Suppressor macrophage (primary cell): ENCODE results near the gene DNAH17.

Experiments
- DNase-seq, 4 experiments: peaks; one replicate each; pipeline ENCODE4 v3.0.0-alpha.2; 2020 to 2022

DNAH17 gene

DNA sequence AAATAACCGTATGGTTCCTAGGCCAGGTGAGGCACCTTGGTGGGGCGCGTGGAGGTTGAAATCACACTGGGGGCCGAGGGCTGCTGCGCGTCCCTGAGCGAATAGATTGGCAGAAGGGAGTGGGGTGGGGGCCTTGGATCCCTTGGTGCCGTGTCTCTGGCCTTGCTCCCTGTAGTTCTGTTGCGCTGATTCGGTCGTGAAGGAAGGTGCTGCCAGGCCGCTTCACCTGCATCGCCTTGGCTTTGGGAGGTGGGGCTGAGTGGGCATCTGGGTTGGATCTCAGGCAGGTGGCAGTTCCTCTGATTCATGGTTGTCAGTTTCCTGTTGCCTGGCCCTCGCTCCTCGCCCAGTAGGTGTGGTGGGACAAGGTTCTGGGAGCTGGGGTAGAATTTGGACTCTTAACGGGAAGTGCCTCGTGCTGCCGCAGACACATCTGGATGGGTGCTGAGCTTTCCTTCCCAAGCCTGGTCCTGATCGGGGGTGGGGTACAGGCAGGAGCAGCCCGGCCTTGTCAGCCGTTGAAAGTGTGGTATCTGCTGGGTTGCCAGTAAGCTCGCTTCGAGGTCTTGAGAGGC lies 168.6 kb downstream of the DNAH17 start:
- DNase-seq = no peak

- peak; percentile 46 to 70 (median 58) for DNase-seq
Measured at GRCh38 chr17:78407387-78408000, 169.7 kb downstream of the DNAH17 start.

DNA sequence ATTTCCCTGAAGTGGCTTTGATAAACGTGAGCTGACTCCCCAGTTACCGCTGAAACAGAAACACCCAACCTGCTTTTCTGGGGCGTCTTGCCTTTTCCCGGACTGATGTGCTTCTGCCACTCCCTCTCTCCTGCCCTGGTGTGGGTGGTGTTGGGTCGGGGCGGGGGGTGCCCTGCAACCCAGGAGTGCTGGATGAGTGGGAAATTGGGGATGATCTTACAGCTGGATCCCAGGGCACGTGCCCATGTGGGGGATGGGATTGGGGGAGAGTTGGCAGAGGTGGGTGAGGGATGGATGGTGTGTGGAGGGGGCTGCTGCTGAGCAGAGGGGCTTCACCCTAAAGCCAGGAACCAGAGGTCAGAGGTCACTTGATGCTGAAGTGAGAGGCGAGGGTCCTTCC lies 170.3 kb downstream of the DNAH17 start:
- no peak for DNase-seq

DNA sequence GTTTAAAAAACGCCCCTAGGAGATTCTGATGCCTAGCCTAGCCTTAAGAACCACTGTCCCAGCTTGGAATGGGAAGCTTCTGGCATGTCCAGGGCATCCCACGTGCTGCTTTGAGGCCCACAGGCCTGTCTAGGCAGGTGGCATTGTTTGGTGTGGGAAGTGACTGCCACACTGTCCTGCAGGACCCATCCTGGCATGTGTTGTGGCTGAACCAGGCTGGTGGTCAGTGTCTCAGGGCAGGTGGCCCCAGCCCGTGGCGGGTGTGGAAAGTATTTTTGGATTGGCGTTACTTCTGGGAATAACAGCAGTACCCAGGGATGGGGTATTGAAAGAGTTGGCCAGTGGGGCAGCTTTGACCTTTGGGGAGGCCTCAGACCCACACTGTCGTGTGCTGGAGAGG lies 170.8 kb downstream of the DNAH17 start:
- no peak for DNase-seq

GRCh38 chr17:78403822-78404221 lies 173.4 kb downstream of the DNAH17 start:
- DNase-seq = no peak

DNA sequence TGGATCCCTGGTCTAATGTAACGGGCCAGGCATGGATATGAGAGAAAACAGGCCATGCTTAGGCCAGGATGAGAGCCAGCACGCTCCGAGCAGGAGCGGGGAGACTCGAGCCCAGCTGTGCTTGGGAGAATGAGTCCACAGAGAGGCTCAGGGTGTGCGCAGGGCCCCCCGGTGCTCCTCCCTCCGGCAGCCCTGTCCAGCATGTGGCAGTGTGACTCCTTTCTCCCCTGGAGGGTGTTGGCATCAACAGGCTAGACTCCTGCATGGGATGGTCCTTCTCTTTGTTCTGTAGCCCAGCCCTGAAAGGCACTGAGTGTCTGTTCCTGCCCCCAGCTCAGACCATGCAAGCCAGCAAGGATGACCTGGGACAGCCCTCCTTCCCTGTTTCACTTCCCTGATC lies 175.3 kb downstream of the DNAH17 start:
- DNase-seq = peak in 1 of 4 experiments; percentile 23

- DNase-seq = no peak
Measured at GRCh38 chr17:78401246-78401645, 175.9 kb downstream of the DNAH17 start.

GRCh38 chr17:78400581-78401240 lies 176.5 kb downstream of the DNAH17 start:
- peak in 1 of 4 experiments; percentile 17 for DNase-seq

GRCh38 chr17:78399693-78400144 lies 177.5 kb downstream of the DNAH17 start:
- no peak for DNase-seq

DNA sequence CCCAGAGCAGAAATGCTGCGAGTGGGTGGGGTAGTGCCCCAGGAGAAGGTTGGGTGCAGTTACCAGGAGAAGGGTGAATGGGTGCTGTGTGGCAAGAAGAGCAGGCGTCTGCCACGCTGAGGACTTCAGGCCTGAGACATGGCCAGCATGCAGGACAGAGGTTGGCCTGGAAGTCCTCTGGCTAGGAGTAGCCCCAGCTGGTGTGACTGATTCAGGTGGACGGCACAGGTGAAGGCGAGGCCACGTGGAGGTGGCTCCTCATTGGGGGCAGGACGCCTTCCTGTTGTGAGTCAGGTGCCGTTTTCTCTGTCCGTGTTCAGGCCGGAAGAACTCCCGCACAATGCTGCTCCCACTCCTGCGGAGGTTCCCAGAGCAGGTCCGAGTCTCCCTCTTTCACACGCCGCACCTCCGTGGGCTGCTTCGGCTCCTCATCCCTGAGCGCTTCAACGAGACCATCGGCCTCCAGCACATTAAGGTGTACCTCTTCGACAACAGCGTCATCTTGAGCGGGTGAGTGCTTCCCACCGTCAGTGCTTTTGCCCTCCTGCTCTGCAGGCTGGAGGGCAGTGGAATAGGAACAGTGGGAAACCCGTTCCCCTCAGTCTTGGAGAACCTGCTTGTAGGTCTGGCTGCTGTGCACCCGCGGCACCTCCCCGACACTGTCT lies 178.0 kb downstream of the DNAH17 start:
- DNase-seq = no peak

DNA sequence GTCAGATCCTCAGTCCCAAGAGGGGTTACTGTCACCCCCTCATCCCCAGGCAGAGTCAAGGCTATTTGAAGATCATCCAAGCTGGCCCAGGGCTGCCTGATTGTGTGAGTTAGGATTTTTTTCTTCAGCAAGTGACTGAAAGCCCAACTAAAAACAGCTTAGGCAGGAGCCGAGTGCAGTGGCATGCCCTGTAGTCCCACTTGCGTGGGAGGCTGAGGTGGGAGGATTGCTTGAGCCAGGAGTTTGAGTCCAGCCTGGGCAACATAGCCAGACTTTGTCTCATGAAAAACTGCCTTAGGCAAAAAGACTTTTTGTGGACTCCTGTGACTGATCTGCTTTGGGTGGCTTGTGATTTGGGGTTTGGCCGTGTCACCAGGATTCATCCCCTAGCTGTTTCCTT lies 178.8 kb downstream of the DNAH17 start:
- peak in 1 of 4 experiments; percentile 28 for DNase-seq

DNA sequence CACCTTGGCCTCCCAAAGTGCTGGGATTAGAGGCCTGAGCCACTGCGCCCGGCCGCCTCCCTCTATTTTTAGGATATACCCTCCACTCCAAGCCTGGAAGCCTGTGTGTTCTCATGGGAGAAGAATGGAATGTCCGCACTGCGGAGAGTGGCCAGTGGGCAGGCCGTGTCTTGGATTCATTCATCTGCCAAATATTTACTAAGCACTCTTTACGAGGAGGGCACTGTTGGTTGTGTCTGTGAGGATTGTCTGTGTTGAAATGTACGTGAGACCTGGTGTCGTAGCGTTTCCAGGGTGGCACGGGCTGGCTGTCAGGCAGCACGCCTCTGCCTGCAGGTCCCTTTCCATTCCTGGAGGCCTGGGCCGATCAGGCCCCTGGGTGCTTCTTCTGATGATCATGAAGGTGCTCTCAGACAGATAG lies 179.5 kb downstream of the DNAH17 start:
- no peak for DNase-seq

DNA sequence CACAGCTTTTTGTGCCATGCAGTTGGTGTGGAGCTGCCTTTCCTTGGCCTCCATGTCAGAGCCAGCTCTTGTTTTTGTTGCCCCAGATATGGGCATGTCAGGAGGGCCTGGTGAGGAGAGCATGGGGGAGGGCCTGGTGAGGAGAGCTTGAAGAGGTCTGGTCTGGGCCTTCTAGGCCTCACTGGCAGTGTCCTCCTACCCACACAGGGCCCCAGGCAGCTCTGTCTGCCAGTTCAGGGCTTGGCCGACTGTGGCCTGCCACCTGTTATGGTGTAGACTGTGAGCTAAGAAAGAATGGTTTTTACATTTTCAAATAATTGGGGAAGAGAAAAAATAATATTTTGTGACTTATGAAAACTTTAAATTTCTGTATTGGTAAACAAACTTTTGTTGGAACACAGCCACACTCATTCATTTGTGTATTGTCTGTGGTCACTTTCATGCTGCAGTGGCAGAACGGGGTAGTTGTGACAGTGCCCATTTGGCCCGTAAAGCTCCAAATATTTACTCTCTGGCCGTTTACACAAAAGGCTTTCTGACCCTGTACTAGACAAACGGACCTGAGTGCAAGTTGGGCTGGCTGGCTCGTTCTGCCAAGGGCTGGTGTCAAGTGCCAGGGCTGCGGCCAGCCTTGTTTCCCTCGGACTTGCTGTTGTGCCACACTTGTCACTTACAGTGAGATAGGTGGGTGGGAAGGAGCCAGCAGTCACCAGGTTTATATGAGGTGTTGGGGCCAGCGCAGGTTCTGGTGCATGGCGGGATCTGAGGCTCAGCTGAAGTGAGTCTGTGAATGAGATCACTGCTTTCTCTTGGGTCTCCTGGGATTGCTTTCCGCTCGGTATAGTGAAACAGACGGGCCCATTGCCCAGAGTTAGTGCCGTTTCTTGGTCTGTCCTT lies 180.5 kb downstream of the DNAH17 start:
- DNase-seq = no peak

- no peak for DNase-seq
Measured at GRCh38 chr17:78395155-78395554, 182.0 kb downstream of the DNAH17 start.

GRCh38 chr17:78394209-78394608 lies 183.0 kb downstream of the DNAH17 start:
- DNase-seq = no peak

DNA sequence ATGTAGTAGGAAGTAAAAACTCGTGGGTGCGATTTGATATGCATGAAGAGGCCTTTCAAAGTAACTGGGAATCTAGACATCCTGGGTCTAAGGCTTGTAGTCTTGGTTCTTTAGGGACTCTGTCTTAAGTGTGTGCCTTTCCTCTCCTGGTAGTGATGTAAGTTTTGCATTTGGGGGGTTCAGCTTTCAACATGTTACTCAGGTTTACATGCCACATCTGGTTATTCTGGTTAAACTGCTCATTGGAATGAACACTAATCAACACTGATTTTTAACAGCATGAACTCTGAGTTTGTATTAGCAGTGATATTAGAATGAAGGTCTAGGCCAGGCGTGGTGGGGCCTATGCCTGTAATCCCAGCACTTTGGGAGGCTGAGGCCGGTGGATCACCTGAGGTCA lies 183.6 kb downstream of the DNAH17 start:
- no peak for DNase-seq

- no peak for DNase-seq
Measured at GRCh38 chr17:78392295-78392694, 184.9 kb downstream of the DNAH17 start.

- DNase-seq = no peak
Measured at GRCh38 chr17:78391843-78392242, 185.4 kb downstream of the DNAH17 start.

DNA sequence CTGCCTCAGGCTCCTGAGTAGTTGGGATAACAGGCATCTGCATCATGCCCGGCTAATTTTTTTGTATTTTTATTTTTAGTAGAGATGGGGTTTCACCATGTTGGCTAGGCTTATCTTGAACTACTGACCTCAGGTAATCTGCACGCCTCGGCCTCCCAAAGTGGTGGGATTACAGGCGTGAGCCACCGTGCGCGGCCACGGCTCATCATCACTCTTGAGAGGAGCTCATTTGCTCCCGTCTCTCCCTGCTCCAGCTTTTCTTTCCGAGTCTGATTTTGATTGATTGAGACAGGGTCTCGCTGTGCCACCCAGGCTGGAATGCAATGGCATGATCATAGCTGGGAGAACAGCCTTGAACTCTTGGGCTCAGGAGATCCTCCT lies 186.2 kb downstream of the DNAH17 start:
- DNase-seq = no peak

DNA sequence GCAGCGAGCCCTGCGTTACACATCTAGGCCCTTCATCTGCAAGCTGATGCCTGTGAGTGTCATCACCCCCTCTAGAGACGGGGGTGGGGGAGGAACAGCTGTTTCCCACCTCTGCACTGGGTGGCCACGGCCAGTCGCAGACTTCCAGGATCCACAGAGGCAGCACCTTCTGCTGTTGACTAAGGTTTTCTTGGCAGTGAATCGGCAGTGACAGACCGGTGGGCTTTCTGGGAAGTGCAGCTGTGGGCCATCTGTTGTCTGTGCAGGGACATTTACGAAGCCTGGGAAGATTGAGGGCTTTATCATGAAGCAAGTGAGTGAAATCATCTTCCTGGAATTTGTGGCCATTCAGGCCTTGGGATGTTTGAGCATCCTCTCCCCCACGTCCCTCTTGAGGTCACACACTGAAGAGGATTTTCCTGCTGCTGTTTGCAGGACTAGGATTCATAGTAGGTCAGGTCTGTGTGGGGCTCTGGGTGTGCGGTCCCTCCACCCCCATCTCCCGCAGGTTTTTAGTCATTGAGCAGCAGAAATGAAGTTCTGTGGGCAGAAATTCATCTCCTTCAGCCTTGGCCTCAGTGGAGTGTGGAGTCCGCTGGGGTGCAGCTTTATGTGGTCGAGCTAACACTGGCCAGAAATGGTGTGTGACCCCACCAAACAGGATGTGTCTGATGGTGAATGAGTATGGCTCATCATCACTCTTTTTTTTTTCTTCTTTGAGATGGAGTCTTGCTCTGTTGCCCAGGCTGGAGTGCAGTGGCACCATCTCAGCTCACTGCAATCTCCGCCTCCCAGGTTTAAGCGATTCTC lies 186.8 kb downstream of the DNAH17 start:
- peak in 3 of 4 experiments; percentile 42 to 46 (median 44) for DNase-seq
